ENCODE results near the gene ADA. TPM values are rescaled to one million over a fixed set of nuclear protein-coding genes. Genes with fewer than 3 reads are reported as not detected.

The ADA gene
- polyA plus RNA-seq, 1 of the 3 experiments (the other 2 are of a cell fraction) = 25.7 TPM

DNA sequence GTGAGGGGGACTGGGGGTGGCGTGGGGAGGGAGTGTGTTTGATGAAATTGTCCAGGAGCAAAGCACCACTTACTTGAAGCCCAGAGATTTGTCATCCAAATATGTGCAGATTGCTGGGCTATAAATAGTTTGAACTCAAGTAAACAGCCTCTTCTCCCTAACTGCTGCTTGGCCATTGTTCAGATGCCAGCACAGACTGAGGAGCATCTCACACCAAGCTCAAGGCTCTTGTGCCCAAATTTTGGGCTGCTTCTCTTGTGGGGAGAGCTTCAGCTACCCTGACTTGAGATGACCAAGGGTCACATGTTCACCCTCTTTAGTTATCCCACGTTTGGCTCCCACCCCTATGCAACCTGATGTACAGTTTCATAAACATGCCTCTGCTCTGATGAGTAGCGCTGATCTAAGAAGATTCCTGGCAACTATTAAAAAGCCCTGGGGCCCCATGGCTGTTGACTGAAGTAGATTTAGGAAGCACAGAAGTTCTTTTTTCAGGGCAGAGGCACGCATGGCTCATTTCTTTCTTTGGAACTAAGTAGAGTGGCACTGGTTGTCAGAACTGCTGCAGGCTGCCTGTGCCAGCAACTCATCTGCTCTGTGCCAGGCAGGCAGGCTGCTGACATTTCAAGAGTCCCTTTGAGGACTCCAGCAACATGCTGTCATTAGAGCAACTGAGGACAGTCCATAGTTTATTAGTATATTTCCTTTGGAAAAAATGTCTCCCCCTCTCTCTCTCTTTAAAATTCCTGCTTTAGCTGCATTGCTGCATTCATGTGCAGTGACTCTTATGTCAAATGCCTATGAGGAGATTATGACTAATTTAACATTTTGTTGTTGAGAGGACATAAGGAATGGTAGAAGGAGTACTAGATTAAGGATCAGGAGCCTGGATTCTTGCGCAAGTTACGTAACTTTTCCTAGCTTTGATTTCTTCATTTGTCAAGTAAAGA, 78.7 kb downstream of the ADA start:
- Histone ChIP-seq H3K4me3 (ENCODE audit: low read depth in 2 of 2, low read length in 1 of 2) (peak overlapping the region; percentile 9 to 39; a peak in 3 of 4 replicates), H3K36me3 (replicated peaks in 1 of 2; ENCODE audit: control insufficient read depth in 1 of 2, insufficient read depth in 2 of 2, low read length in 1 of 2) (no peaks in the 10 kb centered on the region), H3K9ac (peak overlapping the region; percentile 79), H3K27me3 (ENCODE audit: insufficient read depth) (no peaks in the 10 kb centered on the region), H3F3A (replicated peaks; ENCODE audit: insufficient read depth) (peaks cover 29% of the 10 kb centered on the region), H2AFZ (ENCODE audit: low read depth) (no peak overlapping the region), H3K9me3 (no peaks in the 10 kb centered on the region), H3K4me1 (ENCODE audit: control insufficient read depth in 1 of 2, insufficient read depth in 2 of 2, low read depth in 1 of 2, low read length in 1 of 2) (peaks cover 14 to 26% of the 10 kb centered on the region in 2 experiments; a peak in 3 of 4 replicates), H3K9me2 (no peaks in the 10 kb centered on the region), H3K4me2 (peak overlapping the region; percentile 65), H4K20me1 (ENCODE audit: insufficient read depth) (no peaks in the 10 kb centered on the region), H3K79me2 (ENCODE audit: insufficient read depth) (peaks cover 37% of the 10 kb centered on the region), H3K27ac (ENCODE audit: low read depth in 2 of 2, low read length in 1 of 2) (peak overlapping the region; percentile 83 to 97)
- ChIA-PET CTCF (interaction anchor here (0.7 to 1.0 kb wide), 2 partner anchors 57 to 59 kb away, joined by 3 read pairs; no protein-coding TSS in a partner anchor), POLR2A (no interaction called here)
- no peak for DNase-seq
- 8% methylated on average over 6 of the region's 6 CpGs for WGBS (ENCODE audit: low lambda C conversion rate)
- peak; percentile 70 for TF ChIP-seq TCF12 (IDR thresholded peaks at IDR 0.05)
- peak in 1 of 2 experiments; percentile 34; a peak in 1 of 4 replicates for TF ChIP-seq EP300 (IDR thresholded peaks at IDR 0.05; ENCODE audit: borderline replicate concordance in 1 of 2, low read depth in 1 of 2, low read length in 1 of 2)
- no peak for TF ChIP-seq CHD2 (IDR thresholded peaks at IDR 0.05; ENCODE audit: low read length, partially characterized antibody)
- TF ChIP-seq TAF1 (IDR thresholded peaks at IDR 0.05; ENCODE audit: borderline replicate concordance, low read depth, low read length) = peak; percentile 32; the same call in 1 of the 2 replicates
- TF ChIP-seq FOXJ3 (CRISPR knock-in tag; IDR thresholded peaks at IDR 0.05) = no peak
- TF ChIP-seq, protein P1, sequence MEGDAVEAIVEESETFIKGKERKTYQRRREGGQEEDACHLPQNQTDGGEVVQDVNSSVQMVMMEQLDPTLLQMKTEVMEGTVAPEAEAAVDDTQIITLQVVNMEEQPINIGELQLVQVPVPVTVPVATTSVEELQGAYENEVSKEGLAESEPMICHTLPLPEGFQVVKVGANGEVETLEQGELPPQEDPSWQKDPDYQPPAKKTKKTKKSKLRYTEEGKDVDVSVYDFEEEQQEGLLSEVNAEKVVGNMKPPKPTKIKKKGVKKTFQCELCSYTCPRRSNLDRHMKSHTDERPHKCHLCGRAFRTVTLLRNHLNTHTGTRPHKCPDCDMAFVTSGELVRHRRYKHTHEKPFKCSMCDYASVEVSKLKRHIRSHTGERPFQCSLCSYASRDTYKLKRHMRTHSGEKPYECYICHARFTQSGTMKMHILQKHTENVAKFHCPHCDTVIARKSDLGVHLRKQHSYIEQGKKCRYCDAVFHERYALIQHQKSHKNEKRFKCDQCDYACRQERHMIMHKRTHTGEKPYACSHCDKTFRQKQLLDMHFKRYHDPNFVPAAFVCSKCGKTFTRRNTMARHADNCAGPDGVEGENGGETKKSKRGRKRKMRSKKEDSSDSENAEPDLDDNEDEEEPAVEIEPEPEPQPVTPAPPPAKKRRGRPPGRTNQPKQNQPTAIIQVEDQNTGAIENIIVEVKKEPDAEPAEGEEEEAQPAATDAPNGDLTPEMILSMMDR (IDR thresholded peaks at IDR 0.05) = no peak
- peak; percentile 92 for TF ChIP-seq MEF2A (IDR thresholded peaks at IDR 0.05; ENCODE audit: borderline replicate concordance, low read depth)
- TF ChIP-seq RFX5 (IDR thresholded peaks at IDR 0.05; ENCODE audit: low read length) = no peak; the same call in 1 of the 2 replicates
- no peak for TF ChIP-seq RAD21 (IDR thresholded peaks at IDR 0.05; ENCODE audit: low read length)
- TF ChIP-seq, protein P2, sequence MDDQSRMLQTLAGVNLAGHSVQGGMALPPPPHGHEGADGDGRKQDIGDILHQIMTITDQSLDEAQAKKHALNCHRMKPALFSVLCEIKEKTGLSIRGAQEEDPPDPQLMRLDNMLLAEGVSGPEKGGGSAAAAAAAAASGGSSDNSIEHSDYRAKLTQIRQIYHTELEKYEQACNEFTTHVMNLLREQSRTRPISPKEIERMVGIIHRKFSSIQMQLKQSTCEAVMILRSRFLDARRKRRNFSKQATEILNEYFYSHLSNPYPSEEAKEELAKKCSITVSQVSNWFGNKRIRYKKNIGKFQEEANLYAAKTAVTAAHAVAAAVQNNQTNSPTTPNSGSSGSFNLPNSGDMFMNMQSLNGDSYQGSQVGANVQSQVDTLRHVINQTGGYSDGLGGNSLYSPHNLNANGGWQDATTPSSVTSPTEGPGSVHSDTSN (IDR thresholded peaks at IDR 0.05) = peak; percentile 76
- TF ChIP-seq RCOR1 (IDR thresholded peaks at IDR 0.05; ENCODE audit: low read length) = no peak
- TF ChIP-seq, protein P3, sequence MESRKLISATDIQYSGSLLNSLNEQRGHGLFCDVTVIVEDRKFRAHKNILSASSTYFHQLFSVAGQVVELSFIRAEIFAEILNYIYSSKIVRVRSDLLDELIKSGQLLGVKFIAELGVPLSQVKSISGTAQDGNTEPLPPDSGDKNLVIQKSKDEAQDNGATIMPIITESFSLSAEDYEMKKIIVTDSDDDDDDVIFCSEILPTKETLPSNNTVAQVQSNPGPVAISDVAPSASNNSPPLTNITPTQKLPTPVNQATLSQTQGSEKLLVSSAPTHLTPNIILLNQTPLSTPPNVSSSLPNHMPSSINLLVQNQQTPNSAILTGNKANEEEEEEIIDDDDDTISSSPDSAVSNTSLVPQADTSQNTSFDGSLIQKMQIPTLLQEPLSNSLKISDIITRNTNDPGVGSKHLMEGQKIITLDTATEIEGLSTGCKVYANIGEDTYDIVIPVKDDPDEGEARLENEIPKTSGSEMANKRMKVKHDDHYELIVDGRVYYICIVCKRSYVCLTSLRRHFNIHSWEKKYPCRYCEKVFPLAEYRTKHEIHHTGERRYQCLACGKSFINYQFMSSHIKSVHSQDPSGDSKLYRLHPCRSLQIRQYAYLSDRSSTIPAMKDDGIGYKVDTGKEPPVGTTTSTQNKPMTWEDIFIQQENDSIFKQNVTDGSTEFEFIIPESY (IDR thresholded peaks at IDR 0.05; ENCODE audit: borderline replicate concordance, low read depth) = no peak
- peak; percentile 57 for TF ChIP-seq POLR2AphosphoS5 (IDR thresholded peaks at IDR 0.05; ENCODE audit: low read depth, low read length)
- peak; percentile 63; the same call in 1 of the 2 replicates for TF ChIP-seq SIN3A (IDR thresholded peaks at IDR 0.05; ENCODE audit: borderline replicate concordance, low read depth, low read length)
- no peak for TF ChIP-seq GATA2 (CRISPR knock-in tag; IDR thresholded peaks at IDR 0.05)
- TF ChIP-seq, protein P4, sequence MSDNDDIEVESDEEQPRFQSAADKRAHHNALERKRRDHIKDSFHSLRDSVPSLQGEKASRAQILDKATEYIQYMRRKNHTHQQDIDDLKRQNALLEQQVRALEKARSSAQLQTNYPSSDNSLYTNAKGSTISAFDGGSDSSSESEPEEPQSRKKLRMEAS (IDR thresholded peaks at IDR 0.05; ENCODE audit: low read depth) = peak; percentile 9; the same call in 1 of the 2 replicates
- TF ChIP-seq, protein P5, sequence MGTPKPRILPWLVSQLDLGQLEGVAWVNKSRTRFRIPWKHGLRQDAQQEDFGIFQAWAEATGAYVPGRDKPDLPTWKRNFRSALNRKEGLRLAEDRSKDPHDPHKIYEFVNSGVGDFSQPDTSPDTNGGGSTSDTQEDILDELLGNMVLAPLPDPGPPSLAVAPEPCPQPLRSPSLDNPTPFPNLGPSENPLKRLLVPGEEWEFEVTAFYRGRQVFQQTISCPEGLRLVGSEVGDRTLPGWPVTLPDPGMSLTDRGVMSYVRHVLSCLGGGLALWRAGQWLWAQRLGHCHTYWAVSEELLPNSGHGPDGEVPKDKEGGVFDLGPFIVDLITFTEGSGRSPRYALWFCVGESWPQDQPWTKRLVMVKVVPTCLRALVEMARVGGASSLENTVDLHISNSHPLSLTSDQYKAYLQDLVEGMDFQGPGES (IDR thresholded peaks at IDR 0.05; ENCODE audit: low read depth, low read length) = no peak
- peak; percentile 88; the same call in 1 of the 2 replicates for TF ChIP-seq TEAD4 (IDR thresholded peaks at IDR 0.05; ENCODE audit: borderline replicate concordance, insufficient read depth)
- TF ChIP-seq ELF1 (IDR thresholded peaks at IDR 0.05) = no peak
- TF ChIP-seq NRF1 (IDR thresholded peaks at IDR 0.05; ENCODE audit: low read depth, low read length) = no peak
- no peak for TF ChIP-seq EZH2phosphoT487 (IDR thresholded peaks at IDR 0.05; ENCODE audit: borderline replicate concordance, low read depth)
- TF ChIP-seq RXRA (IDR thresholded peaks at IDR 0.05; ENCODE audit: borderline replicate concordance, low read depth) = 0 out of 2 replicates have a peak, but pooled peaks have one; percentile 29
- no peak for TF ChIP-seq GABPA (IDR thresholded peaks at IDR 0.05; ENCODE audit: low read depth)
- TF ChIP-seq NFIC (IDR thresholded peaks at IDR 0.05; ENCODE audit: borderline replicate concordance) = peak; percentile 53
- no peak for TF ChIP-seq SMC3 (IDR thresholded peaks at IDR 0.05; ENCODE audit: low read depth, low read length)
- peak; percentile 79 for TF ChIP-seq JUND (IDR thresholded peaks at IDR 0.05)
- TF ChIP-seq FOSL2 (IDR thresholded peaks at IDR 0.05; ENCODE audit: borderline replicate concordance, low read depth) = peak; percentile 91

Measured in SK-N-SH (cell line).